ENCODE data around the gene ADGB. TPM values are rescaled to one million over a fixed set of nuclear protein-coding genes. Genes with fewer than 3 reads are reported as not detected.

ADGB gene
- total RNA-seq, 4 donors from 2014 or later = not detected

- 73% methylated on average over 8 of the region's 8 CpGs for WGBS
- no peak overlapping the region for H3K4me3 ChIP-seq
- H3K27me3 ChIP-seq = peaks cover 0 to 7% (median 0%) of the 10 kb centered on the region in 4 donors
- H3K9me3 ChIP-seq = no peaks in the 10 kb centered on the region
- TF ChIP-seq POLR2A (IDR thresholded peaks at IDR 0.05; ENCODE audit: low read depth) = no peak
- no peaks in the 10 kb centered on the region for H3K4me1 ChIP-seq
- no peaks in the 10 kb centered on the region for H3K36me3 ChIP-seq
- no peak for DNase-seq (ENCODE audit: extremely low spot score)
- H3K27ac ChIP-seq (replicated peaks in 1 of 4) = no peak overlapping the region
- intact Hi-C loops (cut with DNase I) = no loop called here
These were observed 221.0 kb downstream of the ADGB start for GRCh38 chr6:146819596-146820320.

GRCh38 chr6:146827216-146827928 lies 228.6 kb downstream of the ADGB start:
- Histone ChIP-seq H3K4me3 (no peak overlapping the region), H3K36me3 (no peaks in the 10 kb centered on the region), H3K27me3 (no peaks in the 10 kb centered on the region), H3K9me3 (no peaks in the 10 kb centered on the region), H3K27ac (replicated peaks in 1 of 4) (no peak overlapping the region), H3K4me1 (no peaks in the 10 kb centered on the region)
- 56% methylated on average over 4 of the region's 4 CpGs for WGBS
- intact Hi-C loops (cut with DNase I) = no loop called here
- no peak for DNase-seq (ENCODE audit: extremely low spot score)
- no peak for TF ChIP-seq POLR2AphosphoS5 (IDR thresholded peaks at IDR 0.05)
- no peak for TF ChIP-seq POLR2A (IDR thresholded peaks at IDR 0.05; ENCODE audit: low read depth)
- no peak for TF ChIP-seq CTCF (IDR thresholded peaks at IDR 0.05)
- TF ChIP-seq EP300 (IDR thresholded peaks at IDR 0.05) = no peak

- H3K4me1 ChIP-seq = no peaks in the 10 kb centered on the region
- no peak overlapping the region for H3K27ac ChIP-seq (replicated peaks in 1 of 4)
- intact Hi-C loops (cut with DNase I) = no loop called here
- TF ChIP-seq POLR2A (IDR thresholded peaks at IDR 0.05; ENCODE audit: low read depth) (no peak), CTCF (IDR thresholded peaks at IDR 0.05) (no peak)
- H3K4me3 ChIP-seq = no peak overlapping the region
- no peaks in the 10 kb centered on the region for H3K36me3 ChIP-seq
- no peak for DNase-seq (ENCODE audit: extremely low spot score)
- no peaks in the 10 kb centered on the region for H3K27me3 ChIP-seq
- WGBS = 100% methylated on average over 1 of the region's 1 CpG
- no peaks in the 10 kb centered on the region for H3K9me3 ChIP-seq
These were observed 231.2 kb downstream of the ADGB start for GRCh38 chr6:146829792-146830565.

GRCh38 chr6:146833157-146833556 lies 234.4 kb downstream of the ADGB start:
- DNase-seq (ENCODE audit: extremely low spot score) = no peak
- Histone ChIP-seq H3K4me3 (no peak overlapping the region), H3K36me3 (no peaks in the 10 kb centered on the region), H3K4me1 (no peaks in the 10 kb centered on the region), H3K27ac (replicated peaks in 1 of 4) (no peak overlapping the region), H3K9me3 (no peaks in the 10 kb centered on the region), H3K27me3 (no peaks in the 10 kb centered on the region)
- 72% methylated on average over 3 of the region's 3 CpGs for WGBS
- intact Hi-C loops (cut with DNase I) = no loop called here
- no peak for TF ChIP-seq POLR2A (IDR thresholded peaks at IDR 0.05; ENCODE audit: low read depth)
- no peak for TF ChIP-seq EP300 (IDR thresholded peaks at IDR 0.05)
- TF ChIP-seq POLR2AphosphoS5 (IDR thresholded peaks at IDR 0.05) = no peak
- TF ChIP-seq CTCF (IDR thresholded peaks at IDR 0.05) = no peak

GRCh38 chr6:146840216-146840615 lies 241.4 kb downstream of the ADGB start:
- no peak overlapping the region for H3K27ac ChIP-seq (replicated peaks in 1 of 4)
- intact Hi-C loops (cut with DNase I) = no loop called here
- 95% methylated on average over 1 of the region's 1 CpG for WGBS
- no peaks in the 10 kb centered on the region for H3K4me1 ChIP-seq
- H3K4me3 ChIP-seq = no peak overlapping the region
- no peak for DNase-seq (ENCODE audit: extremely low spot score)
- H3K9me3 ChIP-seq = no peaks in the 10 kb centered on the region
- no peaks in the 10 kb centered on the region for H3K27me3 ChIP-seq
- TF ChIP-seq POLR2A (IDR thresholded peaks at IDR 0.05; ENCODE audit: low read depth) (no peak), EP300 (IDR thresholded peaks at IDR 0.05) (no peak), CTCF (IDR thresholded peaks at IDR 0.05) (no peak), POLR2AphosphoS5 (IDR thresholded peaks at IDR 0.05) (no peak)
- no peaks in the 10 kb centered on the region for H3K36me3 ChIP-seq
